NCI-H146 (cell line): ENCODE measurements around the gene SREBF1.
A peak's percentile ranks its signal among the peaks of the same experiment; 100 is the strongest.

Experiments
- DNase-seq: peaks from one replicate; lab custom pipeline; 2025; lab: John Stamatoyannopoulos, UW

Gene SREBF1

GRCh38 chr17:17824119-17824782 is 12.5 kb downstream of the SREBF1 start:
- DNase-seq, result no peak

- DNase-seq, result peak; percentile 94
Observed at GRCh38 chr17:17823433-17824118, 13.2 kb downstream of the SREBF1 start.

GRCh38 chr17:17822616-17823015 is 14.2 kb downstream of the SREBF1 start:
- DNase-seq, result no peak

GRCh38 chr17:17822189-17822588 is 14.6 kb downstream of the SREBF1 start:
- no peak for DNase-seq

- DNase-seq, result no peak
Observed at GRCh38 chr17:17820463-17821158, 16.2 kb downstream of the SREBF1 start.

DNA sequence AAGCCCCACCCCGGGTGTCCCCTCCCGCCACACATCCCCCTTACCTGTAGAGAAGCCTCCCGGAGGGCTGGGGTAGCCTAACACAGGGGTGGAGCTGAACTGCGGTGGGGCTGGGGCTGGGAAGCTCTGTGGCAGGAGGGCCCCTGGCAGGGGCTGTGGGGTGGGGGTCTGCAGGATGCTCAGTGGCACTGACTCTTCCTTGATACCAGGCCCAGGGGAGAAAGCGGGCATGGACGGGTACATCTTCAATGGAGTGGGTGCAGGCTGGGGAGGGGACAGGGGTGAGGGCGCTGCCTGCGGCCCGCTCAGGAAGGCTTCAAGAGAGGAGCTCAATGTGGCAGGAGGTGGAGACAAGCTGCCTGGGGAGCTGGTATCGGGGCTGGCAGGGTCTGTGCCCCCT is 16.7 kb downstream of the SREBF1 start:
- DNase-seq, result no peak

DNA sequence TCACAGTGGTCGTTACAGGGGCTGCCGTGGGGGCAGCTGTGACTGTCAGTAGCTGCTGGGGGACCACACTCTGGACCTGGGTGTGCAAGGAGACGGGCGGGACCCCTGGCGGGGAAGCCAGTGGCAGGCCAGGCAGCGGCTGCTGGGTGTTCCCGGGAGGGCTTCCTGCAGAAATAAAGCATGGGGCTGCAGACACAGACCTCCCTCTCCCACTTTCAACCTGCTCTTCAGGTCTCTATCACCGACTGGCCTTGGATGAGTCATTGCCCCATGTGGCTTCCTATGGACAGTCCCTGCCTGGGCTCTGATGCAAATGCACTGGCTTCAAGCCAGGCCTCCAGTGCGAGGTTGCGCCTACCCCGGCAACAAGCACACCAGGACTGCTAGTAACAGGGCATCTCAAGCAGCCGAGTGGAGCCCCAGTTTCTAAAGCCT is 17.2 kb downstream of the SREBF1 start:
- DNase-seq, result no peak

- DNase-seq, result no peak
Observed at GRCh38 chr17:17819111-17819510, 17.7 kb downstream of the SREBF1 start.

- DNase-seq, result no peak
Observed at GRCh38 chr17:17818088-17818526, 18.7 kb downstream of the SREBF1 start.

- DNase-seq, result no peak
Observed at GRCh38 chr17:17817552-17817947, 19.2 kb downstream of the SREBF1 start.

DNA sequence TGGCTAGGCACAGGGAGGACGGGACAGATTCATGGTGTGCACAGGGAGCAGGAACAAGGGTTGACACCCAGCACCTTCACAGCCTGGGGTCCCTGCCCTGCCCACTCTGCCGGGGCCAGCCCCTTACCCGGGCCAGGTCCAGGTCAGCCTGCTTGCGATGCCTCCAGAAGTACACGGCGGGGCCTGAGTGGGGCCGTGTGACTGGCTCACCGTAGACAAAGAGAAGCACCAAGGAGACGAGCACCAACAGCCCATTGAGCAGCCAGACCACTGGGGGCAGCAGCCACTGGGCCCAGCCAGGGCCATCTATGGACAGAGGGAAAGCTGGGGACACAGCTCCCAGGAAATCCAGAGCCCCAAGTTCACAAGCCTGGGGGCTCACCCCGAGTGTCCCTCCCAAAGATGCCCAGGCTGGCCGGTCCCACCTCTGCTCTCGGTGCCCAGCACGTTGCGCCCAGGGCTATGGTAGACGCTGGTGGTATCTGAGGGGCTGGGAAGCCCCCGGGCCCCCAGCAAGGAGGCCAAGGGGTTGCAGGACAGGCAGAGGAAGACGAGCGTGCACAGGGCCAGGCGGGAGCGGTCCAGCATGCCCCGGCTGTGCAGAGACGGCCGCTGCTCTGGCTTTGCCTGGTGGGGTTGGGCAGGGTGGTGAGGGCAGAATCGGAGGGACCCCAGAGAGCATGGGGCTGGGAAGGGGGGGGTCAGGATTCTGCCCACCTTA is 19.8 kb downstream of the SREBF1 start:
- DNase-seq, result no peak

DNA sequence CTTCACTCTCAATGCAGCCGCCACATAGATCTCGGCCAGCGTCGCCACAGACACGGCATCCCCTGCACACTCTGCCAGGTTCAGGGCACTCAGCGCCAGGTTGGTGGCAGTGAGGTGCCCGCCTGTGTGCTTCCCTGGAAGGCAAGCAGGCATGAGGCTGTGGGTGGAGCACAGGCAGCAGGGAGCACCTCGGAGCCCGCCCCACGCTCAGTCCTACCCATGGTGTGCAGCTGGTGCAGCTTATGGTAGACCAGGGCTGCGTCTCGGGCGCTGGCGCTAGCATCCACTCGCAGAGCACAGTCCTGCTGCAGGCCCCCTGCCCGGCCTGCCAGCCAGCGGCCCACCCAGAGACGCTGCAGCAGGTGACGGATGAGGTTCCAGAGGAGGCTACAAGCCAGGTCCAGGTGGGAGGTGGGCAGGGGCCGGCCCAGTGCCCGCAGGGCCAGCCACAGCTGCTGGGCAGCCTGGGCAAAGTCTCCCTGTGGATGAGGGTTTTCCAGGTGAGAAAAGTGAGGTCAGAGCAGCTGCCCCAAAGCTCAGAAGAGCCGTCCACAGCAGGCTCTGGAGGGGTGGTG is 20.5 kb downstream of the SREBF1 start:
- DNase-seq, result no peak

DNA sequence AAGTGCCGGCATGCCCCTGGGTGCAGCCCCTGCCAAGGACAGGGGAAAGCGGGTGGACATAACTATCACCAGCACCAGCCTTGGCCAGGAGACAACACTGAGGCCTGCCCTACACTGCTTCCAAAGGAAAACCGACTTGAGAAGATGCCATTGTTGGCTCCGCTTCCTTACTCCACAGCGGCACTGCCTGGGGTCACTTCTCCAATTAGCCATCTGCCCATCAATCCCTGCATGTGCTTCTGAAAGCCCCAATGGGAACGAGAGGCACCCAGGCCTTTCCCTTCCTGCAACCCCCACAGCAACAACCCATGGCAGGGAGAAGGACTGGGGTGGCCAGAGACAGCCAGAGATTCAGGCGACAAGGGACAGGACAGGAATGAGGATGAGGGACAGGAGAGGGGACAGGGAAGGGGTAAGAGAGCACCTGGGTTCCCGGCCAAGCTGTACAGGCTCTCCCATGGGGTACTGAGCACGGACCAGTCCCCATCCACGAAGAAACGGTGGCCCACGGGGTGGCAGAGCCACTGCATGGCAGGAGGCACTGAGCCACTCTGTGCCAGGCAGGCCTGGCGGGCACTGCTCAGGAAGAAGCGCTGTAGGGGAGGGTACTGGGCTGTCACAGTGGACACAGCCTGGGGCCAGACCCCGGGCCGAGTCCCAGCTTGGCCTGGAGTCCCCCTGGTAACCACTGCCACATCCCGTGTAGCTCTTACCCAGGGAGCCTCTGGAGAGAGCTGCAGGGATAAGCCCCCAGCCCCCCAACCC is 21.2 kb downstream of the SREBF1 start:
- no peak for DNase-seq

DNA sequence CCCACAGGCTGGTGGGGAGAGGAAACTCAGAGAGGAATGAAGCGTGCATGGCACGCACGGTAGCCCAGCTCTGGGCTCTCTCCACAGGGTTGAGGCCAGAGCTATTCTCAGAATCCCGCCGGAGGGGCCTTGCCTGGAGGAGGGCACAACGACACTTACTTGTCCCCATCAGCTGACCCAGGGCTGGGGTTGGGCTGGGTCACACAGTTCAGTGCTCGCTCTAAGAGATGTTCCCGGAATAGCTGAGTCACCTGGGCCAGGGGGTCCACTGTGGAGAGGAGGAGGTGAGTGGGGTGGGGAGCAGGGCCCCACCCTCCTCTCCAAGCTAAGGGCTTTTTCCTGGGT is 21.8 kb downstream of the SREBF1 start:
- DNase-seq, result no peak

GRCh38 chr17:17814162-17815061 is 22.4 kb downstream of the SREBF1 start:
- DNase-seq, result no peak

DNA sequence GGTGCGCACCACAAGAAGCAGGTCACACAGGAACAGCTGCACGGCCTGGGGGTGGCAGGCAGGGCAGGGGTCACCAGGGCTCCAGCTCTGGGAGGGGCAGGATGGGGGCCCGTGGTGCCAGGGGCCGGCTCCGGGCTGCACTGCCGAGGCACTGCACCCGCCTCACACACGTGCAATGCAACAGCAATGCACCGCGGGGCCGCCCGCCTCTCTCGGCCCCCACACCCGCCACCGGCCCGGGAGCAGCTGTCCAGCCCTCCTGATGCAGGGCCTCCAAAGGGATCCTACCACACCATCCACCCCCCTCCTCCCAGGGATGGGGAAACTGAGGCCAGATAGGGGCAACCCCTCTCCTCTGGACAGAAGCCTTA is 23.1 kb downstream of the SREBF1 start:
- no peak for DNase-seq

GRCh38 chr17:17813055-17813724 is 23.6 kb downstream of the SREBF1 start:
- DNase-seq, result no peak

DNA sequence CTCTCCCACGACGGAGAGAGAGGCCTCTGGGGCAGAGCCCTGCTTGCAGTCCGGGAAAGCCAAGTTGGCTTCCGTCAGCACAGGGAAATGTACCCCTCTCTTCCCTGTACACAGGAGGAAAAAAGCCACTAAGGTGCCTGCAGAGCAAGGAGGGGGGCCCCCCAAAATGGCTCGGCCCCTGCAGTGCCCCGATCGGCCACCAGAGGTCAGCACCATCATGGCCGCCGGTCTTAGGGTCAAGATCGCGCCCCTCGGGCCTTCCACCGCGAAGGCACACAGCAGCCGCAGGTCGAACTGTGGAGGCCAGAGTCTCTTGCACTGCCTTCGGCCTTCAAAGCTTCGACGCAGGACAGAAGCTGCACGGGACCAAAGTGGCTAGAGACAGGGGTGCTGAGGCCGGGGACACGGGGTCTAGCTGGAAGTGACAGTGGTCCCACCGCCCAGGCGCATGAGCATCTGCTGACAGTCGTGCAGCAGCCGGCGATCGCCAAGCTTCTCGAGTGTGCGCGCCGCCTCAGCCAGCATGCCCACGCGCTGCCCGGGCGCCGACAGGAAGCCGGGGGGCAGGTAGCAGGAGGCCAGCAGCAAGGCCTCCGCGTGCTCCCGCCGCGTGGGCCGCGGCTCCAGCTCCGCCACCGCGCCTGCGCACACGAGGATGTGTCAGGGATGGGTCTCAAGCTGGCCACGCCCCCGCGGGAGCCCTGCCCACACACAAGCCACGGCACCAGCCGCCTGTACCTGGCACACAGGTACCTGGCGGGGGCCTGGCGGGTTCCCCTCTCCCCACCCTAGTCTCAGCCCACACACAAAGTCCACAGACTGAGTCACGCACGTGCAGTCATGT is 24.4 kb downstream of the SREBF1 start:
- DNase-seq, result peak; percentile 14
